ENCODE results near the gene MTA1.

DNA sequence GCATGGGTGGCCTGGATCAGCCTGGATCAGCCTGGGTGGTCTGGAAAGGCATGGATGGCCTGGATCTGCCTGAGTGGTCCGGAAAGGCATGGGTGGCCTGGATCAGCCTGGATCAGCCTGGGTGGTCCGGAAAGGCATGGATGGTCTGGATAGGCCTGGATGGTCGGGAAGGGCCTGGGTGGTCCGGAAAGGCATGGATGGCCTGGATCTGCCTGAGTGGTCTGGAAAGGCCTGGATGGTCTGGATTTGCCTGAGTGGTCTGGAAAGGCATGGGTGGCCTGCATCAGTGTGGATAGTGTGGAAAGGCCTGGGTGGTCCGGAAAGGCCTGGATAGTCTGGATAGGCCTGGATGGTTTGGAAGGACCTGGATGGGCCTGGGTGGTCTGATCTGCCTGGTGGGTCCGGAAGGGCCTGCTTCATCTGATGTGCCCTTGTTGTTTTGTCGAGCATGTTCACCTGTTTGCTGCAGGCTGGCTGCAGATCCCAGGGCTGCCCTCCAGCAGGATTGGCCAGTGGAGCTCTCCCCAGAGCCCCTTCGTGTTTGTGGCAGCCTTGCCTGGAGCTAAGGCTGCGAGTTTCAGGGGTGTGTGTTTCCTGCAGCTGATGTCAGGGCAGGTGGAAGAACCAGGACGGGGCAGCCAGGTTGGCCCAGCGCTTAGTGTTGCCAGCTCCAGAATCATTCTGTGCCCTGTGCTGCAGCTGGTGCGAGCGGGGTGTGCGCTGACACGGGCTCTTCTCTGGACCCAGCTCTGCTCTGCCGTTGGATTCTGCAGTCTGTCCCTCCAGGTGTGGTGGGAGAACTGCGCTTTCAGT is 40.5 kb upstream of the MTA1 start:
- TF ChIP-seq CTCF (IDR thresholded peaks at IDR 0.05): no peak
- no peak for TF ChIP-seq EP300 (IDR thresholded peaks at IDR 0.05)
- TF ChIP-seq POLR2A (IDR thresholded peaks at IDR 0.05): no peak
- no peak for TF ChIP-seq POLR2AphosphoS5 (IDR thresholded peaks at IDR 0.05)

Data from stomach (tissue), 4 donors.